Bronchial epithelial cell (primary cell): ENCODE results near the gene PIK3AP1. TPM values are rescaled to one million over a fixed set of nuclear protein-coding genes. Genes with fewer than 3 reads are reported as not detected.
A peak's percentile ranks its signal among the peaks of the same experiment; 100 is the strongest.

Experiments used
- DNase-seq: peaks from one replicate; pipeline ENCODE4 v3.0.0-alpha.2; 2010; ENCODE audit warnings: low read depth
- FAIRE-seq: peaks from 2 replicates; lab custom pipeline; 2011; peaks lifted over from hg19 to GRCh38; lab: Jason Lieb, UNC
- H3K27me3 ChIP-seq: 2 replicates; pipeline ENCODE4 v1.5.1; 2011; ENCODE audit warnings: low read length; ENCODE audit not compliant: control insufficient read depth, insufficient read depth
- H3K36me3 ChIP-seq: 2 replicates; pipeline ENCODE4 v1.5.1; 2011; ENCODE audit warnings: low read length; ENCODE audit not compliant: control insufficient read depth, insufficient read depth
- H3K4me3 ChIP-seq: 2 replicates; pipeline ENCODE4 v1.5.1; 2011; ENCODE audit warnings: mild to moderate bottlenecking, low read depth, low read length, control low read depth
- total RNA-seq: library from RNA; depleted of rRNA; stranded (reverse); fragments of >200 nt; gene quantifications from 2 replicates; pipeline ENCODE4 v1.2.1, GENCODE V29; 2014
- TF ChIP-seq, protein P1 (sequence below): IDR thresholded peaks from 2 replicates; pipeline ENCODE4 v1.5.1; 2011; ENCODE audit warnings: mild to moderate bottlenecking, moderate library complexity, low read length, control low read depth, inconsistent platforms; ENCODE audit not compliant: insufficient read depth, severe bottlenecking

PIK3AP1 gene
- total RNA-seq, 1 donor from 2014 or later: 2.1 TPM

DNA sequence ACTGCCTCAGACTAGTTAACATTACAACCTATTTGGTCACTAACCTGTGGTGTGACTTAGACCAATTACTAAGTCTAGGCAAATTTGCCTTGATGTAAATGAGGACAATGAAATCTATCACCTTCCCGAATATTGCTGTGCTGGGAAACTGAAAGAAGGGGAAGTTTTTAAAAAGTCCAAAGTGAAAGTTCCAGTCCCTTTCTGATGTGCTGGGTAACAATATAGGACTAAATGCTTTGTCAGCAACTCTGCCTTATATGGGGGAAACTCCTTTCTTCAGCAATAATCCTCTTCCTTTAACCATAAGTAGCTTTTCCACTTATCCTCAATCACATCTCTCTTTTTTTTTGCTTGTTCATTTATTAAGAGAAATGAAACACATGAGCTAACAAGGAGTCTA is 3.9 kb downstream of the PIK3AP1 start:
- no peak for FAIRE-seq
- DNase-seq: no peak
- Histone ChIP-seq H3K27me3 (peaks cover 10% of the 10 kb centered on the region), H3K36me3 (no peaks in the 10 kb centered on the region), H3K4me3 (no peak overlapping the region)
- TF ChIP-seq, protein P1, sequence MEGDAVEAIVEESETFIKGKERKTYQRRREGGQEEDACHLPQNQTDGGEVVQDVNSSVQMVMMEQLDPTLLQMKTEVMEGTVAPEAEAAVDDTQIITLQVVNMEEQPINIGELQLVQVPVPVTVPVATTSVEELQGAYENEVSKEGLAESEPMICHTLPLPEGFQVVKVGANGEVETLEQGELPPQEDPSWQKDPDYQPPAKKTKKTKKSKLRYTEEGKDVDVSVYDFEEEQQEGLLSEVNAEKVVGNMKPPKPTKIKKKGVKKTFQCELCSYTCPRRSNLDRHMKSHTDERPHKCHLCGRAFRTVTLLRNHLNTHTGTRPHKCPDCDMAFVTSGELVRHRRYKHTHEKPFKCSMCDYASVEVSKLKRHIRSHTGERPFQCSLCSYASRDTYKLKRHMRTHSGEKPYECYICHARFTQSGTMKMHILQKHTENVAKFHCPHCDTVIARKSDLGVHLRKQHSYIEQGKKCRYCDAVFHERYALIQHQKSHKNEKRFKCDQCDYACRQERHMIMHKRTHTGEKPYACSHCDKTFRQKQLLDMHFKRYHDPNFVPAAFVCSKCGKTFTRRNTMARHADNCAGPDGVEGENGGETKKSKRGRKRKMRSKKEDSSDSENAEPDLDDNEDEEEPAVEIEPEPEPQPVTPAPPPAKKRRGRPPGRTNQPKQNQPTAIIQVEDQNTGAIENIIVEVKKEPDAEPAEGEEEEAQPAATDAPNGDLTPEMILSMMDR: no peak

DNA sequence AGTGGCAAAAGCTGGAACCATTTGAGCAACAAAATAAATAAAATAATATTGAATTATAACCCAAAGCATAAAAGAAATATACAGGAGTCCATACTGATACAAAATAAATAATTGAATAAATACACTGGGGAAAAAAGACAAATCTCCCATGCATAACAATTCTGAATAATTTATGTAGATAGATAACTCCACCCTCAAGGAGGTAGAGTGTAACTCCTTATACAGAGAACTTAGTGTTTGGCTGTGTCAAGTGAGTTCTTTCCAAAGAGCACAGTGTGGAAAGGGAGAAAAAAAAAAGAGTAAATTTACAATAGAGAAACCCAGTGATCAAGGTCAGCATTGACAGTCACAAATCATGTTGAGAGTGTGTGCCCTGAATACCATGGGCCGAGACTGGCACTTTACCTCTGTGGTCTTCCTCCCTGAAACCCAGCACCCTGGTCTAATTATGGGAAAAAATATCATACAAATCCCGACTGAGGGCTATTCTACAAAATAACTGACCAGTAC is 5.5 kb downstream of the PIK3AP1 start:
- Histone ChIP-seq H3K4me3 (no peak overlapping the region), H3K27me3 (peaks cover 4% of the 10 kb centered on the region)
- TF ChIP-seq, protein P1: no peak

DNA sequence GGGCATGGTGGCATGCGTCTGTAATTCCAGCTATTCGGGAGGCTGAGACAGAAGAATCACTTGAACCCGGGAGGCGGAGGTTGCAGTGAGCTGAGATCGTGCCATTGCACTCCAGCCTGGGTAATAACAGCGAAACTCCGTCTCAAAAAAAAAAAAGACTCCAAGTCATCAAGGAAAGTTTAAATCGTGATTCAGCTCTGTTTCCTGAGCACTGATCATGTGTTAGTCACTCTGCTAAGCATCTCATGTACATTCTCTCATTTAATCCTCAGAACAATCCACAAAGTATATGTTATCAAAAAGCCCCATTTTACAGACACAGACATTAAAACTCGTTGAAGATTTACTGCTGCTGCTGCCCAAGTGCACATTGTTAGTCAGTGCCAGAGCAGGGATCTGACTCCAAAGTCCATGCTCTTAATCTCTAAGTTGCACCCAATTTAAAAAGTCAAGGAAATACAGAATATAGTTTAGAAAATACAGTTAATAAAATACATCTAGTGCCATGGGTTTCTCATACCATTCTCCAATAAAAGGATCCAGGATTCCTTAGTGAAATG is 6.2 kb downstream of the PIK3AP1 start:
- Histone ChIP-seq H3K27me3 (peaks cover 3% of the 10 kb centered on the region), H3K36me3 (no peaks in the 10 kb centered on the region), H3K4me3 (no peak overlapping the region)
- no peak for FAIRE-seq
- TF ChIP-seq, protein P1: no peak
- peak; percentile 56 for DNase-seq

More for the DNA sequence above, 5.5 kb downstream of the PIK3AP1 start:
- H3K36me3 ChIP-seq: no peaks in the 10 kb centered on the region
- no peak for DNase-seq
- FAIRE-seq: no peak

DNA sequence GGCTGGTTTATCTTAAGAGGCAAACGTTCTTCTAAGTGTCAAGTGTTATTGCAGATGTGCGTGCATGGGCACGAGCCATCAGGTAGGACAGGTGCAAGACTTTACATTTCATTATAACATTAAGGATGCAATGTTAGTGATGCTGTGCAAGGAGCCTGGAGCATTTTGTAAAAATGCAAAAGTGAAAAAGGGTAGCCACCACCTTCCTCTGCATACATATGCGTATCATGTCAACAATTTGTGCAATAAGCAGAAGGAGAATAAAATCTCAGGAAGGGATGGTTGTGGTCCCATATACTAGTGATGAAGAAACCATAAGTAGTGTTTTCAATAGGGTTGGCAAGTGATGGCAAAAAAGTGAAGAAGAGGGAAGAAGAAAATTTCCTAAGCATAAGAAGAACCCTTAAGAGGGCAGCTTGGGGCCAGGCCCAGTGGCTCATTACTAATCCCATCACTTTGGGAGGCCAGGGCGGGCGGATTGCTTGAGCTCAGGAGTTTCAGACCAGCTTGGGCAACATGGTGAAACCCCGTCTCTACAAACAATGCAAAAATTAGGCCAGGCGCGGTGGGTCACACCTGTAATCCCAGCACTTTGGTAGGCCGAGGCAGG is 7.5 kb downstream of the PIK3AP1 start:
- DNase-seq: no peak
- H3K27me3 ChIP-seq: no peaks in the 10 kb centered on the region
- TF ChIP-seq, protein P1: no peak
- H3K4me3 ChIP-seq: no peak overlapping the region
- no peak for FAIRE-seq
- H3K36me3 ChIP-seq: no peaks in the 10 kb centered on the region

DNA sequence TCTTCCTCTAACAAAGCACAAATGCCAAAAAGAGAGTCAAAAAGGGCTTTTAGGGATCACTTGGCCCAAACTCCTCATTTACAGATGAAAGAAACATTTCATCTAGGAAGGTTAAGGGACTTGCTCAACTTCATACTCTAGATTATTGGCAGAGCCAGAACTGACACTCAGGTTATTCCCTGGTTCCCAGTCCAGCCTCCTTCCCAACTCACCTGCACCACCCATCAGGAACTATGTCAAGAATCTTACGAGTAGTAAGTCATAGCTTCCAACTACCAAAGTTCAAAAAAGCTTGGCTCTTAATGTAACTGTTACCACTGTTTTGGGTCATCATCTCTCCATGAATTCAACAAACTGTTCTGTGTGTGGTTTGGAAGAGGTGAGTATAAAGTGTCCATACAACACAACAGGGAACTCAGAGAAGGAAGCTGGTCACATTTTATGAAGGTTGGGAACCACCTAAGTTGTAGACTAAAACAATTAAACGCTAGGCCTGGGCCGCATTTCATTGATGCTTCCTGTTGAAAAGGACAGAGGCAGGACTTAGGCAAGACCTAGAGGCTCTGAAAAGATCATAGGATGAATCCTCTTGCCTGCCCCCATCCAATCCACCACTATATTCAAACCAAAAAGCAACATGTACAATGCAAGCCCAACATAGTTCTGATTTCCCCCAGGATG is 9.1 kb downstream of the PIK3AP1 start:
- H3K4me3 ChIP-seq: no peak overlapping the region
- no peak for FAIRE-seq
- no peaks in the 10 kb centered on the region for H3K36me3 ChIP-seq
- no peak for DNase-seq
- TF ChIP-seq, protein P1: no peak
- no peaks in the 10 kb centered on the region for H3K27me3 ChIP-seq
